GM12874 (cell line): ENCODE data around the gene C16orf92.

ENCODE experiments used
- TF ChIP-seq, protein P1 (sequence below): IDR thresholded peaks from 2 replicates; pipeline ENCODE4 v1.5.1; 2011; ENCODE audit warnings: low read depth, mild to moderate bottlenecking, control low read depth, low read length, moderate library complexity; ENCODE audit not compliant: insufficient read depth

The C16orf92 gene

DNA sequence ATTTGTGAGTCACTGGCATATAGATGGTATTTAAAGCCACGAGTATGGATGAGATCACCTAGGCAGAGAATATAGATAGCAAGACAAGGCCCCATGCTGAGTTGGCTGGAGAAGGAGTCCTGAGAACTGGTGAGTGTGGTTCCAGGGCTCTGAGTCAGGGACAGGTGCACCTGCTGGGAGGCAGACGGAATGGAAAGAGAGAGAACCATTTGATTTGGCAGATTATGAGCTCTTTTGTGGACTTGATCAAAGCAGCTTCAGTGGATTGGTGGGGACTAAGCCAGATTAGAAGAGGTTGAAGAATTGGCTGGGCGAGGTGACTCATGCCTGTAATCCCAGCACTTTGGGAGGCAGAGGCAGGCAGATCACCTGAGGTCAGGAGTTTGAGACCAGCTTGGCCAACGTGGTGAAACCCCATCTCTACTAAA is 4.3 kb upstream of the C16orf92 start:
- TF ChIP-seq, protein P1, sequence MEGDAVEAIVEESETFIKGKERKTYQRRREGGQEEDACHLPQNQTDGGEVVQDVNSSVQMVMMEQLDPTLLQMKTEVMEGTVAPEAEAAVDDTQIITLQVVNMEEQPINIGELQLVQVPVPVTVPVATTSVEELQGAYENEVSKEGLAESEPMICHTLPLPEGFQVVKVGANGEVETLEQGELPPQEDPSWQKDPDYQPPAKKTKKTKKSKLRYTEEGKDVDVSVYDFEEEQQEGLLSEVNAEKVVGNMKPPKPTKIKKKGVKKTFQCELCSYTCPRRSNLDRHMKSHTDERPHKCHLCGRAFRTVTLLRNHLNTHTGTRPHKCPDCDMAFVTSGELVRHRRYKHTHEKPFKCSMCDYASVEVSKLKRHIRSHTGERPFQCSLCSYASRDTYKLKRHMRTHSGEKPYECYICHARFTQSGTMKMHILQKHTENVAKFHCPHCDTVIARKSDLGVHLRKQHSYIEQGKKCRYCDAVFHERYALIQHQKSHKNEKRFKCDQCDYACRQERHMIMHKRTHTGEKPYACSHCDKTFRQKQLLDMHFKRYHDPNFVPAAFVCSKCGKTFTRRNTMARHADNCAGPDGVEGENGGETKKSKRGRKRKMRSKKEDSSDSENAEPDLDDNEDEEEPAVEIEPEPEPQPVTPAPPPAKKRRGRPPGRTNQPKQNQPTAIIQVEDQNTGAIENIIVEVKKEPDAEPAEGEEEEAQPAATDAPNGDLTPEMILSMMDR = no peak

DNA sequence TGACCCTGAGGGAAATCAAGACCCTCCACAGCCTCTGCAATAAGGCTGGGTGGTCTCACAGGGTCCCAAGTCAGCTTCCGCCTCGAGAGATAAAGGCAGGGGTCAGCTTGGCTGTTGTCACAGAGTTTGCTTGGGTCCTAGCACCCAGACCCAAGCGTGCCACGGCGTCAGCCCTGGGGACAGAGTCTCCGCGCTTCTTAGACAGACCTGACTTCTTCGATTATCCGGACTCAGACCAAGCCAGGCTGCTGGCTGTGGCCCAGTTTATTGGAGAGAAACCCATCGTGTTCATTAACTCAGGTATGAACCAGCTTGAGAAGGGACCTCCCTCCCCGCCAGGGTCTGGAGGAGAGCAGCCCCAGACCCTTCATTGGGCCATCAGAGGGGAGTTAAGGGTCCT is 588 bp downstream of the C16orf92 start:
- TF ChIP-seq, protein P1 = no peak

DNA sequence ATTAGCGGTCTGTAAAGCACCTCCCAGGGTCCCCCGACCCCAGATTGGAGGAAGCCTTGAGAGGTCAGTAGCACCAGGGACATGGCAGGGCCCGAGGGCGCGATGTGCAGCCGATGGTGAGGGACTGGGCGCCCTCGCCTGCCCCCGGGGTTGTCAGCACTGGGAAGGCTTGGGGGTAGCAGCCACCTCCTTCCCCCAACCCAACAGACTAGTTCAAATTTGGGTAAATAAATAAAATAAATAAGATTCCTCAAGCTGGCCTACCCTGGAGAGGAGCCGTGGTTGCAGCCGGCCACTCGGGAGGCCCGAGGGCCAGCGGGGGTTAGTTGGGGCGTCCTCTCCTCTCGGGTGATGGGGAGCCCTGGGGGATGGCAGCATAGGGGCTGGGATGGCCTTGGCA is 1.5 kb downstream of the C16orf92 start:
- TF ChIP-seq, protein P1 = no peak

- TF ChIP-seq, protein P1 = no peak
These were observed 2.2 kb downstream of the C16orf92 start for GRCh38 chr16:30025156-30025555.

DNA sequence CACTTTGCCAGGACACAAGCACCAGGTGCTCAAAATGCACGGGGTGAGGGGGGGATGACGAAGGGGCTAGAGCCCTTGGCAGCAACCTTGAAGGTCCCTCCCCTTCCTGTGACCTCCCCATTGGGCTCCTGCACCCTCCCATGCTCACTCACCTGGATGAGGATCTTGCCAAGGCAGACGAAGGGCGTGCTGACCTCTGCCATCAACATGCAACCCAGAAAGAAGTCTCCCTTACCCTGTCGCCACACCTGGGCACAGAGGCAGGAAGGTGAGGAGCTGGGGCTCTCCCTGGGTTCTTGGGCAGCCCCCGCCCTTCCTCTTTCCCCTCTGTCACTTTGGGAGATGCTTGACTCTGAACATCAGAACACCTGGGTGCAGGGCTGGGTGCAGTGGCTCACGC is 2.6 kb downstream of the C16orf92 start:
- TF ChIP-seq, protein P1 = no peak

- TF ChIP-seq, protein P1 = no peak
These were observed 3.5 kb downstream of the C16orf92 start for GRCh38 chr16:30026449-30026848.

GRCh38 chr16:30027588-30028437 is 4.8 kb downstream of the C16orf92 start:
- TF ChIP-seq, protein P1 = no peak
